K562 (cell line): ENCODE data around the gene ZNF276. TPM values are rescaled to one million over a fixed set of nuclear protein-coding genes. Genes with fewer than 3 reads are reported as not detected.

Source experiments
- ATAC-seq: fragments of 200-7000 bp; cut with Tn5 transposase; 3 replicates; pipeline ENCODE4 v1.9.1; 2020; ENCODE audit warnings: moderate library complexity
- BruUV-seq: library from RNA; stranded (reverse); fragments of 400-500 nt; replicated peaks from 2 replicates; lab custom pipeline; 2021; lab: Mats Ljungman, UMichigan
- CTCF ChIA-PET: fragments of 300-600 bp; formaldehyde crosslinking; extraction: SDS; loops from one replicate; lab custom pipeline; 2021; ENCODE audit warnings: low intra/inter-chr PET ratio; lab: Yijun Ruan, JAX
- POLR2A ChIA-PET: fragments of 300-600, 350-650 bp; sonication (Branson Sonifier 250); formaldehyde crosslinking; extraction: SDS; loops from one replicate; lab custom pipeline; 2021; ENCODE audit warnings: antibody characterized with exemption, inconsistent platforms; lab: Yijun Ruan, JAX
- DNase-seq, 4 experiments: peaks; one replicate each; pipeline versions ENCODE4 v3.0.0 to v3.0.0-alpha.2; 2011 to 2018; ENCODE audit warnings: low spot score in 3 of 4, mixed read lengths in 3 of 4; ENCODE audit errors: extremely low read depth in 1 of 4
- FAIRE-seq: peaks from 2 replicates; lab custom pipeline; 2011; peaks lifted over from hg19 to GRCh38; lab: Jason Lieb, UNC
- H2AFZ ChIP-seq: 2 replicates; pipeline ENCODE4 v1.6.0; 2011; ENCODE audit warnings: low read depth, low read length, control low read depth, inconsistent platforms
- H3K27ac ChIP-seq: fragments of 200-600 bp; 3 replicates; pipeline ENCODE4 v1.8.0; 2011; ENCODE audit warnings: low read depth, mild to moderate bottlenecking, control low read depth, inconsistent platforms, low read length, moderate library complexity, mixed read lengths; ENCODE audit errors: extremely low read depth
- H3K27me3 ChIP-seq, 2 experiments: fragments of 300-600 bp in 1 of 2; 2 replicates in 1 of 2; 3 replicates in 1 of 2; pipeline versions ENCODE4 v1.6.0 to v1.8.0; 2011; ENCODE audit warnings: inconsistent platforms in 2 of 2, low read length in 2 of 2, mild to moderate bottlenecking in 1 of 2, mixed read lengths in 1 of 2, moderate library complexity in 1 of 2; ENCODE audit not compliant: control insufficient read depth in 2 of 2, insufficient read depth in 2 of 2
- H3K36me3 ChIP-seq: fragments of 300-600 bp; 3 replicates; pipeline ENCODE4 v1.8.0; 2011; ENCODE audit warnings: mild to moderate bottlenecking, low read length, inconsistent platforms; ENCODE audit not compliant: control insufficient read depth, insufficient read depth
- H3K4me1 ChIP-seq, 2 experiments: fragments of 200-600 bp in 1 of 2; replicated peaks in 1 of 2; 2 replicates in 1 of 2; 3 replicates in 1 of 2; pipeline versions ENCODE4 v1.5.1 to v1.8.0; 2011; ENCODE audit warnings: inconsistent platforms in 2 of 2, low read length in 2 of 2, mild to moderate bottlenecking in 1 of 2, mixed read lengths in 1 of 2, moderate library complexity in 1 of 2; ENCODE audit not compliant: control insufficient read depth in 2 of 2, insufficient read depth in 2 of 2
- H3K4me2 ChIP-seq: 2 replicates; pipeline ENCODE4 v1.6.1; 2011; ENCODE audit warnings: low read length, control low read depth, inconsistent platforms, mixed read lengths; ENCODE audit not compliant: insufficient read depth
- H3K4me3 ChIP-seq: fragments of 200-600 bp; sonication (generic), shearing (Covaris generic); 2 replicates; pipeline ENCODE4 v1.5.1; 2016; ENCODE audit warnings: control low read depth, inconsistent platforms
- H3K79me2 ChIP-seq: fragments of 200-600 bp; 3 replicates; pipeline ENCODE4 v1.8.0; 2011; ENCODE audit warnings: low read length, inconsistent platforms; ENCODE audit not compliant: control insufficient read depth, insufficient read depth
- H3K9ac ChIP-seq, 2 experiments: 2 replicates each; pipeline versions ENCODE4 v1.6.0 to v1.6.1; 2011; ENCODE audit warnings: low read depth in 2 of 2, low read length in 2 of 2, control low read depth in 1 of 2, inconsistent platforms in 1 of 2, mild to moderate bottlenecking in 1 of 2, mixed read lengths in 1 of 2; ENCODE audit not compliant: insufficient read depth in 1 of 2
- H3K9me1 ChIP-seq: one replicate; pipeline ENCODE4 v1.6.0; 2011; ENCODE audit warnings: inconsistent platforms, mild to moderate bottlenecking, low read length, moderate library complexity; ENCODE audit not compliant: control insufficient read depth, insufficient read depth
- H3K9me3 ChIP-seq: replicated peaks from 2 replicates; pipeline ENCODE4 v1.5.1; 2011; ENCODE audit warnings: low read depth, low read length, inconsistent platforms; ENCODE audit not compliant: control insufficient read depth, insufficient read depth
- H4K20me1 ChIP-seq: replicated peaks from 2 replicates; pipeline ENCODE4 v1.6.1; 2011; ENCODE audit warnings: low read length, inconsistent platforms, mixed read lengths; ENCODE audit not compliant: control insufficient read depth, insufficient read depth
- CBFB ChIP-seq: sonication (generic); formaldehyde crosslinking; IDR thresholded peaks from 2 replicates; pipeline ENCODE4 v1.4.0; 2020; ENCODE audit warnings: mild to moderate bottlenecking, missing genetic modification reagents
- EGR1 ChIP-seq: fragments of 450-650 bp; conservative IDR thresholded peaks from 2 replicates; pipeline ENCODE4 v1.6.1; 2017; ENCODE audit warnings: mild to moderate bottlenecking
- FOXK2 ChIP-seq, 2 experiments: fragments of 450-650 bp; IDR thresholded peaks in 1 of 2; conservative IDR thresholded peaks in 1 of 2; 2 replicates each; pipeline ENCODE4 v1.6.1; 2016; ENCODE audit warnings: low read depth in 2 of 2, mild to moderate bottlenecking in 1 of 2
- FOXM1 ChIP-seq, 2 experiments: fragments of 450-650 bp in 1 of 2; sonication (generic) in 1 of 2; formaldehyde crosslinking in 1 of 2; IDR thresholded peaks; 2 replicates each; pipeline versions ENCODE4 v1.6.1 to v1.9.0; 2017 to 2022; ENCODE audit warnings: low read depth in 2 of 2, mild to moderate bottlenecking in 2 of 2, missing genetic modification reagents in 1 of 2, moderate library complexity in 1 of 2
- NFIC ChIP-seq: fragments of 450-650 bp; IDR thresholded peaks from 2 replicates; pipeline ENCODE4 v1.6.1; 2017; ENCODE audit warnings: mild to moderate bottlenecking, inconsistent platforms
- NFRKB ChIP-seq: fragments of 450-650 bp; IDR thresholded peaks from 2 replicates; pipeline ENCODE4 v1.6.1; 2016; ENCODE audit warnings: low read depth
- SIN3A ChIP-seq, 2 experiments: fragments of 150-350 bp in 1 of 2; IDR thresholded peaks; 2 replicates each; pipeline ENCODE4 v1.6.1; 2011 to 2016; ENCODE audit warnings: borderline replicate concordance in 2 of 2, low read depth in 2 of 2, low read length in 2 of 2, mild to moderate bottlenecking in 2 of 2, moderate library complexity in 2 of 2; ENCODE audit not compliant: control insufficient read depth in 1 of 2
- SP1 ChIP-seq: sonication (generic); formaldehyde crosslinking; IDR thresholded peaks from 2 replicates; pipeline ENCODE4 v1.8.1; 2022; ENCODE audit warnings: mild to moderate bottlenecking, missing genetic modification reagents
- TCF3 ChIP-seq: sonication (generic); formaldehyde crosslinking; IDR thresholded peaks from 2 replicates; pipeline ENCODE4 v1.4.0; 2020; ENCODE audit warnings: mild to moderate bottlenecking, missing genetic modification reagents
- YBX1 ChIP-seq: fragments of 450-650 bp; IDR thresholded peaks from 2 replicates; pipeline ENCODE4 v1.7.1; 2016; ENCODE audit warnings: mild to moderate bottlenecking
- ZBTB7A ChIP-seq: IDR thresholded peaks from 2 replicates; pipeline ENCODE4 v1.6.1; 2011; ENCODE audit warnings: low read depth, mild to moderate bottlenecking, low read length, moderate library complexity, borderline replicate concordance; ENCODE audit not compliant: control insufficient read depth
- ZC3H4 ChIP-seq: sonication (generic); formaldehyde crosslinking; IDR thresholded peaks from 2 replicates; pipeline ENCODE4 v1.9.0; 2021; ENCODE audit warnings: missing genetic modification reagents, borderline replicate concordance
- ZFX ChIP-seq: sonication (generic); formaldehyde crosslinking; IDR thresholded peaks from 2 replicates; pipeline ENCODE4 v1.8.0; 2022; ENCODE audit warnings: mild to moderate bottlenecking, missing genetic modification reagents, moderate library complexity
- ZNF12 ChIP-seq: sonication (generic); formaldehyde crosslinking; IDR thresholded peaks from 2 replicates; pipeline ENCODE4 v1.4.0; 2020; ENCODE audit warnings: mild to moderate bottlenecking, missing genetic modification reagents
- ZNF436 ChIP-seq: fragments of 250-450, 450-650 bp; sonication (Bioruptor Pico); formaldehyde crosslinking; IDR thresholded peaks from 2 replicates; pipeline ENCODE4 v1.7.0; 2020; ENCODE audit warnings: mild to moderate bottlenecking
- WGBS: fragments of 100-300 bp; shearing (Covaris generic); methylation state at CpG from one replicate; pipeline ENCODE4 v1.1.6; 2016; ENCODE audit warnings: low coverage, mixed read lengths; ENCODE audit not compliant: insufficient coverage; ENCODE audit errors: missing lambda C conversion rate; 5-methylcytosine and 5-hydroxymethylcytosine counted together
- in situ Hi-C: fragments of 300-500 bp; cut with MboI; formaldehyde crosslinking; loops from 4 replicates; pipeline ENCODE4 v1.15.0; 2018; ENCODE audit warnings: inconsistent platforms, mixed read lengths
- intact Hi-C: fragments of 100-400 bp; cut with micrococcal nuclease; formaldehyde crosslinking; loops from 2 replicates; pipeline ENCODE4 v1.14.2; 2022
- polyA plus RNA-seq, 8 experiments: library from polyadenylated mRNA; depleted of rRNA in 4 of 8; stranded (reverse) in 5 of 8; unstranded in 3 of 8; fragments of >200 nt; fragmentation: Nextera tagmentation in 2 of 8; fragmentation: Illumina TruSeq in 1 of 8; extraction: Ambion mirVana in 2 of 8; extraction: Trizol in 1 of 8; gene quantifications; 2 replicates each; pipeline versions ENCODE4 v1.2.1 to v1.2.3, GENCODE V29; 2011 to 2014; ENCODE audit warnings: inconsistent platforms in 1 of 8, missing spikeins in 1 of 8
- total RNA-seq, 7 experiments: library from RNA; depleted of rRNA in 6 of 7; stranded (reverse); fragments of >200 nt in 6 of 7; fragmentation: Illumina TruSeq in 2 of 7; extraction: Trizol in 2 of 7; gene quantifications; 2 replicates each; pipeline versions ENCODE4 v1.2.1 to v1.2.3, GENCODE V29; 2011 to 2021; ENCODE audit warnings: low replicate concordance in 1 of 7

The ZNF276 gene
- total and polyA plus RNA-seq, 9 of the 15 experiments (the other 6 are each of a cell fraction or from before 2014, with no cell fraction given), result 0.49 to 43.9 (median 15.8) TPM

- DNase-seq, result peak in 2 of 4 experiments; percentile 51 to 52
- in situ Hi-C loops, result no loop called here
- Histone ChIP-seq H3K4me3 (peak overlapping the region; percentile 99), H3K27ac (peak overlapping the region; percentile 74), H3K9me1 (no peaks in the 10 kb centered on the region), H3K9ac (peak overlapping the region; percentile 78 to 97), H3K27me3 (no peaks in the 10 kb centered on the region), H2AFZ (peak overlapping the region; percentile 70), H4K20me1 (no peaks in the 10 kb centered on the region), H3K4me1 (peaks cover 15 to 81% of the 10 kb centered on the region in 2 experiments; a peak in 4 of 5 replicates), H3K4me2 (peak overlapping the region; percentile 87), H3K9me3 (0 out of 2 replicates have a peak, but pooled peaks cover 2% of the 10 kb centered on the region), H3K36me3 (peaks cover 37% of the 10 kb centered on the region), H3K79me2 (peaks cover 30% of the 10 kb centered on the region)
- BruUV-seq, result no TSS peak
- peak; percentile 74 for FAIRE-seq
- POLR2A ChIA-PET, result interaction anchor here (0.6 to 2.4 kb wide), 7 partner anchors 11 to 227 kb away, joined by 3 to 14 read pairs (median 4); no protein-coding TSS in a partner anchor
- intact Hi-C loops, result no loop called here
- CTCF ChIA-PET, result no interaction called here
- WGBS, result 0% methylated on average over 17 of the region's 22 CpGs
- 0 out of 2 replicates have a peak, but pooled peaks have one; percentile 3 for TF ChIP-seq SP1
- TF ChIP-seq CBFB (CRISPR knock-in tag), result 0 out of 2 replicates have a peak, but pooled peaks have one; percentile 18
- peak; percentile 39; the same call in 1 of the 2 replicates for TF ChIP-seq ZC3H4 (CRISPR knock-in tag)
- TF ChIP-seq TCF3 (CRISPR knock-in tag), result no peak
- no peak for TF ChIP-seq FOXM1 (IDR thresholded peaks at IDR 0.05; ENCODE audit: low read depth)
- TF ChIP-seq FOXM1 (CRISPR knock-in tag; IDR thresholded peaks at IDR 0.05; ENCODE audit: low read depth), result 0 out of 2 replicates have a peak, but pooled peaks have one; percentile 43
- TF ChIP-seq EGR1, result peak; percentile 55
- 0 out of 2 replicates have a peak, but pooled peaks have one; percentile 34 for TF ChIP-seq ZNF12 (CRISPR knock-in tag)
- 0 out of 4 replicates have a peak, but pooled peaks of 1 of the 2 experiments have one; percentile 14 for TF ChIP-seq SIN3A (IDR thresholded peaks at IDR 0.05; ENCODE audit: borderline replicate concordance in 2 of 2, control insufficient read depth in 1 of 2, low read depth in 2 of 2, low read length in 2 of 2)
- 0 out of 2 replicates have a peak, but pooled peaks have one; percentile 15 for TF ChIP-seq NFRKB
- TF ChIP-seq ZNF436, result no peak
- TF ChIP-seq YBX1, result no peak
- TF ChIP-seq FOXK2 (conservative IDR thresholded peaks at IDR 0.05 in 1 of 2, IDR thresholded peaks at IDR 0.05 in 1 of 2; ENCODE audit: low read depth in 2 of 2), result no peak
- TF ChIP-seq NFIC, result 0 out of 2 replicates have a peak, but pooled peaks have one; percentile 14
- TF ChIP-seq ZBTB7A, result peak; percentile 22; the same call in 1 of the 2 replicates
- TF ChIP-seq ZFX (CRISPR knock-in tag), result 0 out of 2 replicates have a peak, but pooled peaks have one; percentile 35
- TF ChIP-seq, all 486 proteins: peak for 11
- ATAC-seq, result peak; percentile 46
Measured at GRCh38 chr16:89712274-89712781, 9.0 kb upstream of the ZNF276 start.
